Activated T-cell treated with anti-CD3 and anti-CD28 coated beads, Interleukin-2, amount 50 U/mL, for 4 hours (primary cell): Measurements from ENCODE around the gene MPPED1. TPM values are rescaled to one million over a fixed set of nuclear protein-coding genes. Genes with fewer than 3 reads are reported as not detected.

Source experiments
- ATAC-seq, 2 donors: fragments of 200-7000 bp; cut with Tn5 transposase; one replicate each; pipeline ENCODE4 v1.10.0; 2021
- DNase-seq: peaks from one replicate; pipeline ENCODE4 v3.0.0-alpha.2; 2020
- H3K27me3 Mint-ChIP-seq: one replicate; pipeline ENCODE4 v1.8.0; 2021; ENCODE audit warnings: low read depth, mixed read lengths
- H3K36me3 Mint-ChIP-seq: one replicate; pipeline ENCODE4 v1.8.0; 2022; ENCODE audit warnings: mixed read lengths; ENCODE audit not compliant: insufficient read depth
- H3K4me1 Mint-ChIP-seq: one replicate; pipeline ENCODE4 v1.8.0; 2021; ENCODE audit warnings: low read depth, mixed read lengths
- H3K4me3 Mint-ChIP-seq: one replicate; pipeline ENCODE4 v1.8.0; 2021; ENCODE audit warnings: mild to moderate bottlenecking, moderate library complexity, mixed read lengths
- H3K9me3 Mint-ChIP-seq: one replicate; pipeline ENCODE4 v1.8.0; 2021; ENCODE audit warnings: mixed read lengths
- total RNA-seq, 3 donors: library from RNA; stranded (reverse); gene quantifications; one replicate each; pipeline ENCODE4 v1.2.1, GENCODE V29; 2021

MPPED1 gene
- total RNA-seq, 3 donors from 2014 or later, result not detected

- no peak overlapping the region for H3K4me3 Mint-ChIP-seq
- no peak for DNase-seq
- ATAC-seq, result no peak
- no peaks in the 10 kb centered on the region for H3K36me3 Mint-ChIP-seq
- peaks cover 15% of the 10 kb centered on the region for H3K27me3 Mint-ChIP-seq
- H3K4me1 Mint-ChIP-seq, result no peaks in the 10 kb centered on the region
- H3K9me3 Mint-ChIP-seq, result no peaks in the 10 kb centered on the region
These were observed 27.0 kb downstream of the MPPED1 start for GRCh38 chr22:43438666-43439347.

- Mint-ChIP-seq H3K36me3 (no peaks in the 10 kb centered on the region), H3K4me3 (no peak overlapping the region), H3K4me1 (no peaks in the 10 kb centered on the region), H3K27me3 (peaks cover 12% of the 10 kb centered on the region), H3K9me3 (no peaks in the 10 kb centered on the region)
- ATAC-seq, result peak in 1 of 2 donors; percentile 21
- no peak for DNase-seq
These were observed 27.7 kb downstream of the MPPED1 start for GRCh38 chr22:43439368-43440103.

GRCh38 chr22:43440104-43440387 lies 28.2 kb downstream of the MPPED1 start:
- Mint-ChIP-seq H3K9me3 (no peaks in the 10 kb centered on the region), H3K4me3 (no peak overlapping the region), H3K27me3 (peaks cover 12% of the 10 kb centered on the region), H3K36me3 (no peaks in the 10 kb centered on the region), H3K4me1 (no peaks in the 10 kb centered on the region)
- DNase-seq (no peak), ATAC-seq (no peak)

- DNase-seq (no peak), ATAC-seq (no peak)
- Mint-ChIP-seq H3K4me3 (no peak overlapping the region), H3K9me3 (no peaks in the 10 kb centered on the region), H3K27me3 (peaks cover 9% of the 10 kb centered on the region), H3K36me3 (no peaks in the 10 kb centered on the region), H3K4me1 (no peaks in the 10 kb centered on the region)
These were observed 28.7 kb downstream of the MPPED1 start for GRCh38 chr22:43440556-43440955.

GRCh38 chr22:43441216-43441615 lies 29.4 kb downstream of the MPPED1 start:
- Mint-ChIP-seq H3K9me3 (no peaks in the 10 kb centered on the region), H3K4me3 (no peak overlapping the region), H3K36me3 (no peaks in the 10 kb centered on the region), H3K27me3 (peaks cover 9% of the 10 kb centered on the region), H3K4me1 (no peaks in the 10 kb centered on the region)
- no peak for DNase-seq
- no peak for ATAC-seq

GRCh38 chr22:43441751-43442150 lies 29.9 kb downstream of the MPPED1 start:
- Mint-ChIP-seq H3K4me3 (no peak overlapping the region), H3K9me3 (no peaks in the 10 kb centered on the region), H3K27me3 (peaks cover 9% of the 10 kb centered on the region), H3K4me1 (no peaks in the 10 kb centered on the region), H3K36me3 (no peaks in the 10 kb centered on the region)
- DNase-seq, result no peak
- ATAC-seq, result no peak

GRCh38 chr22:43442386-43443151 lies 30.8 kb downstream of the MPPED1 start:
- no peaks in the 10 kb centered on the region for H3K4me1 Mint-ChIP-seq
- no peaks in the 10 kb centered on the region for H3K9me3 Mint-ChIP-seq
- H3K4me3 Mint-ChIP-seq, result no peak overlapping the region
- ATAC-seq, result no peak
- no peaks in the 10 kb centered on the region for H3K36me3 Mint-ChIP-seq
- no peak for DNase-seq
- peaks cover 7% of the 10 kb centered on the region for H3K27me3 Mint-ChIP-seq

DNA sequence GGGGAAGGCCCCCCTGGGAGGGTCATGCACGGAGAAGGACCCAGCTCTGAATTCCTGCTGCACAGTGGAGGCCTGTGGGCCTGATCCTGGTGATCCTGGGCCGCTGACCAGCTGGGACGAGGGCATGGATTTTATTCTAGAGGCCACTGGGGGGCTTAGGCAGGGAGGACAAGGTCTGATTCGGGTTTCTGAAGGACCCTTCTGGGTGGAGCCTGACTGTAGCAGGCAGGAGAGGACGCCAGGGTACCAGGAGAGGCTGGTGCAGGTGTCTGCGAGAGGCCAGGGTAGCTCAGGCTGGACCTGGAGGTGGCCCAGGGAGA lies 31.3 kb downstream of the MPPED1 start:
- DNase-seq (no peak), ATAC-seq (no peak)
- peaks cover 7% of the 10 kb centered on the region for H3K27me3 Mint-ChIP-seq
- H3K9me3 Mint-ChIP-seq, result no peaks in the 10 kb centered on the region
- no peaks in the 10 kb centered on the region for H3K36me3 Mint-ChIP-seq
- no peaks in the 10 kb centered on the region for H3K4me1 Mint-ChIP-seq
- H3K4me3 Mint-ChIP-seq, result no peak overlapping the region

DNA sequence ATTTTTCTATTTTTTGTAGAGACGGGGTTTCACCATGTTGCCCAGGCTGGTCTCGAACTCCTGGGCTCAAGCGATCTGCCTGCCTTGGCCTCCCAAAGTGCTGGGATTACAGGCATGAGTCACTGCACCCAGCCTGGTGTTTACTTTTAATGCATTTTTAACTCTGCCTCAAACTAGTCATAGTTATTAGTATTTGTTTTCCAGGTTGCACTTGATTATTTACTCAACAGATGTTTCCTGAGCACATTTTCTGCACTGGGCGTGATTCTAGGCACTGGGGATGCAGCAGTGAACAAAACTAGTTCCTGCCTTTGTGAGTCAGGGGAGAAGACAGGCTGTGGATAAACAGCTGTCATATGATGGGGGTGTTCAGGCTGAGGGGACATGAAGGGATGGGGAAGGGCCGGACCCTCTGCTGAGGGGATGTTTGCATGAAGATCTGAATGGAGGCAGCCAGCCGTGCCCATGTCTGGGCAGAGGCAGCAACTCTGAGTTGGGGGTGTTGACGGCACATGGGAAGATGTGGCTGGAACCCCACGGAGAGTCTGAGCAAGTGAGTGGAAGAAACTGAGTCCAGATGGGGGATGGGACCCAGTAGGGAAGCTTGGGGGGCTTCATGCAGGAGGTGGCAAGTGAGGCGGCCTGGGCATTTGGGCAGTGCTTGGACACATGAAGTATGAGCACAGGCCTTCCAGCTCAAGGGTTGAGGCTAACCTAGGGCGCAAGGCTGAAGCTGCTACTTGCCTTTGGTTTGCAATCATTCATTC lies 34.4 kb downstream of the MPPED1 start:
- Mint-ChIP-seq H3K4me1 (no peaks in the 10 kb centered on the region), H3K36me3 (no peaks in the 10 kb centered on the region), H3K9me3 (no peaks in the 10 kb centered on the region), H3K27me3 (peaks cover 5% of the 10 kb centered on the region), H3K4me3 (no peak overlapping the region)
- no peak for ATAC-seq
- no peak for DNase-seq

GRCh38 chr22:43446916-43447315 lies 35.1 kb downstream of the MPPED1 start:
- no peaks in the 10 kb centered on the region for H3K36me3 Mint-ChIP-seq
- DNase-seq, result no peak
- H3K4me1 Mint-ChIP-seq, result no peaks in the 10 kb centered on the region
- H3K9me3 Mint-ChIP-seq, result no peaks in the 10 kb centered on the region
- H3K27me3 Mint-ChIP-seq, result peaks cover 5% of the 10 kb centered on the region
- no peak for ATAC-seq
- no peak overlapping the region for H3K4me3 Mint-ChIP-seq

GRCh38 chr22:43447380-43447779 lies 35.6 kb downstream of the MPPED1 start:
- DNase-seq, result no peak
- Mint-ChIP-seq H3K27me3 (peaks cover 7% of the 10 kb centered on the region), H3K4me3 (no peak overlapping the region), H3K9me3 (no peaks in the 10 kb centered on the region), H3K4me1 (no peaks in the 10 kb centered on the region), H3K36me3 (no peaks in the 10 kb centered on the region)
- ATAC-seq, result no peak

- DNase-seq (no peak), ATAC-seq (no peak)
- no peak overlapping the region for H3K4me3 Mint-ChIP-seq
- H3K9me3 Mint-ChIP-seq, result no peaks in the 10 kb centered on the region
- no peaks in the 10 kb centered on the region for H3K4me1 Mint-ChIP-seq
- no peaks in the 10 kb centered on the region for H3K36me3 Mint-ChIP-seq
- H3K27me3 Mint-ChIP-seq, result peaks cover 7% of the 10 kb centered on the region
These were observed 36.2 kb downstream of the MPPED1 start for GRCh38 chr22:43448048-43448447.

DNA sequence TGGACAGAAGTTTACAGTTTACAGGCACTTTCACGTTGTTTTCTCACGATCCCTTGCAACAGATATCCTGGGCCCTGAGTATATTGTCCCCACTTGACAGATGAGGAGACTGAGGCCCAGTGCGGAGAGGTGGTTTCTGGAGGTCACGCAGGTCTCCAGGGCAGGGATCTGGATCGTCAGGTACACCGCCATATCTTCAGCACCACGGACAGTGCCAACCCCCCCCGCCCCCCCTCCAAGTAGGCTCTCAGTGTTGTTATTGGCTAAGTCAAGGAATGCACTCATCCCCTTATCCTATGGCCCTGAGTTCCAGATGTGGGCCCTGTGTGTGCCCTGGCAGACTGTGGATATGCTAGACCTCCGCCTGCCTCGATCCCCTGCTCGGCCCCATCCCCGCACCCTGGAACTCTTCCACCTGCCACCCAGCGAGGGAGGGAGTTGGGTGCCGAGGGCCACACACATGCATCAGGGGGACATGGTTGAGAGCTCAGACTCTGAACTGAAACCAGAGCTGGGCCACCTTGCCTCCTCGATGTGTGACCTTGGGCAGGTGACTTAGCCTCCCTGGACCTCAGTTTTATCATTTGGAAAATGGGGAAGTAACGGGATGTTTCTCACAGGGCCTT lies 37.5 kb downstream of the MPPED1 start:
- peaks cover 13% of the 10 kb centered on the region for H3K27me3 Mint-ChIP-seq
- no peaks in the 10 kb centered on the region for H3K9me3 Mint-ChIP-seq
- no peaks in the 10 kb centered on the region for H3K4me1 Mint-ChIP-seq
- no peaks in the 10 kb centered on the region for H3K36me3 Mint-ChIP-seq
- no peak for DNase-seq
- H3K4me3 Mint-ChIP-seq, result no peak overlapping the region
- no peak for ATAC-seq

DNA sequence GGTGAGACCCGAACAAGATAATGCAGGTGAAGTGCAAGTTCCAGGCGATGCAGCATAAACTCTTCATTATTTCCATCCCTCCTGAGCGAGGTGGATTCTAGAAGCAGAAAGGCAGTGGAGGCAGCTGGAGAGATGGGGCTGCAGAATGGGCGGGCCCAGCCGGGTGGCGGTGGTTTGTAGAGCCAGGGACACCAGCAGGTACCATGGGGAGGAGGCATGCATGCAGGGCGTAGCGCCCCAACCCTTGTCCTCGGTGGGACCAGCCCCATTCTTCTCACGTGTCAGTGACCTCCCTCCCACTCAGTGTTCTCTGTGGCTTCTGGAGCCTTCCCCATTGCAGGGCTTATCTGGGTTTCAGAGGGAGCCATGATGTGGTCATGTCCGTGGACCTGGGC lies 38.0 kb downstream of the MPPED1 start:
- Mint-ChIP-seq H3K4me1 (no peaks in the 10 kb centered on the region), H3K9me3 (no peaks in the 10 kb centered on the region), H3K27me3 (peaks cover 18% of the 10 kb centered on the region), H3K36me3 (no peaks in the 10 kb centered on the region), H3K4me3 (no peak overlapping the region)
- DNase-seq (no peak), ATAC-seq (no peak)
